ENCODE results near the gene BECN2.

DNA sequence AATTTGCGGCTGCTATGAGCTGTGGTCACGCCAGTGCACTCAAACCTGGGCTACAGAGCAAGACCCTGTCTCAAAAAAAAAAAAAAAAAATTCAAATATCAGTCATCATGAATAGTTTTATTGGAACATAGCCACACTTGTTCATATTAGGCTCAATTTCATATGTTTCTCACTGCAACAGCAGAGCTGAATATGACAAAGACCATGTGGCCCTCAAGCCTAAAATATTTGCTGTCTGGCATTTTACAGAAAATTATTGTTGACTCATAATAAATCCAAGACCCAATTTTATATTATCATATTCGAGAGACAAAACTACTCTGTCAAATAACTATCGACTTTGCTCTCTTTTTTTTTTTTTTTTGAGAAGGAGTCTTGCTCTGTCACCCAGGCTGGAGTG is 11.0 kb downstream of the BECN2 start:
- TF ChIP-seq, protein P1, sequence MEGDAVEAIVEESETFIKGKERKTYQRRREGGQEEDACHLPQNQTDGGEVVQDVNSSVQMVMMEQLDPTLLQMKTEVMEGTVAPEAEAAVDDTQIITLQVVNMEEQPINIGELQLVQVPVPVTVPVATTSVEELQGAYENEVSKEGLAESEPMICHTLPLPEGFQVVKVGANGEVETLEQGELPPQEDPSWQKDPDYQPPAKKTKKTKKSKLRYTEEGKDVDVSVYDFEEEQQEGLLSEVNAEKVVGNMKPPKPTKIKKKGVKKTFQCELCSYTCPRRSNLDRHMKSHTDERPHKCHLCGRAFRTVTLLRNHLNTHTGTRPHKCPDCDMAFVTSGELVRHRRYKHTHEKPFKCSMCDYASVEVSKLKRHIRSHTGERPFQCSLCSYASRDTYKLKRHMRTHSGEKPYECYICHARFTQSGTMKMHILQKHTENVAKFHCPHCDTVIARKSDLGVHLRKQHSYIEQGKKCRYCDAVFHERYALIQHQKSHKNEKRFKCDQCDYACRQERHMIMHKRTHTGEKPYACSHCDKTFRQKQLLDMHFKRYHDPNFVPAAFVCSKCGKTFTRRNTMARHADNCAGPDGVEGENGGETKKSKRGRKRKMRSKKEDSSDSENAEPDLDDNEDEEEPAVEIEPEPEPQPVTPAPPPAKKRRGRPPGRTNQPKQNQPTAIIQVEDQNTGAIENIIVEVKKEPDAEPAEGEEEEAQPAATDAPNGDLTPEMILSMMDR (IDR thresholded peaks at IDR 0.05), result no peak
- TF ChIP-seq POLR2AphosphoS5 (IDR thresholded peaks at IDR 0.05) (no peak), POLR2A (IDR thresholded peaks at IDR 0.05) (no peak), EP300 (IDR thresholded peaks at IDR 0.05) (no peak)

All from gastroesophageal sphincter (tissue), 3 donors.